Psoas muscle (tissue), 8 donors: ENCODE results near the gene STARD13. TPM values are rescaled to one million over a fixed set of nuclear protein-coding genes. Genes with fewer than 3 reads are reported as not detected.

Source experiments
- ATAC-seq, 4 donors: fragments of 200-7000 bp; cut with Tn5 transposase; one replicate each; pipeline ENCODE4 v1.9.1; 2020; ENCODE audit warnings: moderate library complexity in 3 of 4, mild to moderate bottlenecking in 2 of 4
- DNase-seq, 2 donors: peaks; one replicate each; pipeline ENCODE4 v3.0.0-alpha.2; 2020
- H3K27ac ChIP-seq: fragments of 200-600 bp; one replicate; pipeline ENCODE4 v1.8.0; 2022
- H3K27me3 ChIP-seq, 3 donors: fragments of 200-600 bp in 1 of 3; one replicate each; pipeline versions ENCODE4 v1.6.1 to v1.8.0; 2013 to 2022; ENCODE audit warnings: low read length in 2 of 3, mild to moderate bottlenecking in 2 of 3, moderate library complexity in 1 of 3; ENCODE audit not compliant: insufficient read depth in 3 of 3
- H3K36me3 ChIP-seq, 2 donors: fragments of 200-600 bp in 1 of 2; one replicate each; pipeline versions ENCODE4 v1.6.1 to v1.8.0; 2013 to 2022; ENCODE audit warnings: low read depth in 1 of 2, mild to moderate bottlenecking in 1 of 2, moderate library complexity in 1 of 2; ENCODE audit not compliant: insufficient read depth in 1 of 2
- H3K4me1 ChIP-seq: fragments of 200-600 bp; one replicate; pipeline ENCODE4 v1.8.0; 2022
- H3K4me3 ChIP-seq: fragments of 200-600 bp; one replicate; pipeline ENCODE4 v1.8.0; 2022; ENCODE audit warnings: mild to moderate bottlenecking
- H3K9me3 ChIP-seq: fragments of 200-600 bp; one replicate; pipeline ENCODE4 v1.8.0; 2022
- CTCF ChIP-seq: fragments of 200-600 bp; IDR thresholded peaks from one replicate; pipeline ENCODE4 v1.8.0; 2022; ENCODE audit warnings: antibody characterized with exemption
- WGBS, 3 donors: extraction: QIAGEN DNeasy Blood & Tissue Kit; methylation state at CpG; one replicate each; pipeline versions ENCODE4 v1.1.6 to v1.1.7; 2013; 5-methylcytosine and 5-hydroxymethylcytosine counted together
- intact Hi-C, 2 donors: fragments of 100-400 bp; cut with DNase I; formaldehyde crosslinking; loops; one replicate each; pipeline versions ENCODE4 v1.11.0 to v1.14.2; 2022
- polyA plus RNA-seq, 3 donors: library from polyadenylated mRNA; stranded (reverse); fragments of 200-250 nt; gene quantifications; one replicate each; pipeline ENCODE4 v1.2.3, GENCODE V29; 2013
- total RNA-seq, 4 donors: library from RNA; stranded (reverse); fragmentation: NEBNext Ultra II Directional in 2 of 4; extraction: Animal tissue kit (Norgen Biotek cat#: 25700) in 2 of 4; gene quantifications; one replicate each; pipeline versions ENCODE4 v1.2.1 to v1.2.4, GENCODE V29; 2021 to 2023
- donor health status: healthy with polysubstance abuse.
- donor health status: DM: no; HTN: no; CAD: no; lungs with moderate emphysema.
- donor health status: Bipolar disorder and iron deficiency.
- donor health status: healthy.
- donor health status: DM: yes; HTN: yes; CAD: no.
- donor health status: DM: no; HTN: no; CAD: no.
- donor health status: DM: no; HTN: no; CAD: no.
- donor health status: DM: yes; HTN: yes; CAD: no.

STARD13 gene
- total and polyA plus RNA-seq, 7 donors, result 2.3 to 9.2 (median 5.6) TPM

GRCh38 chr13:33115274-33115673 is 170.3 kb downstream of the STARD13 start:
- no peaks in the 10 kb centered on the region for H3K27me3 ChIP-seq
- no peak for TF ChIP-seq CTCF
- H3K27ac ChIP-seq, result no peak overlapping the region
- H3K9me3 ChIP-seq, result no peaks in the 10 kb centered on the region
- H3K4me1 ChIP-seq, result no peaks in the 10 kb centered on the region
- ATAC-seq (no peak), DNase-seq (no peak)
- no peak overlapping the region for H3K4me3 ChIP-seq
- peaks cover 0 to 87% of the 10 kb centered on the region in 2 donors for H3K36me3 ChIP-seq
- intact Hi-C loops, result no loop called here
- WGBS, 3 donors, result 84 to 94% (median 92%) methylated on average over 2 of the region's 2 CpGs

- intact Hi-C loops, result no loop called here
These were observed 171.4 kb downstream of the STARD13 start for GRCh38 chr13:33114146-33114545.

DNA sequence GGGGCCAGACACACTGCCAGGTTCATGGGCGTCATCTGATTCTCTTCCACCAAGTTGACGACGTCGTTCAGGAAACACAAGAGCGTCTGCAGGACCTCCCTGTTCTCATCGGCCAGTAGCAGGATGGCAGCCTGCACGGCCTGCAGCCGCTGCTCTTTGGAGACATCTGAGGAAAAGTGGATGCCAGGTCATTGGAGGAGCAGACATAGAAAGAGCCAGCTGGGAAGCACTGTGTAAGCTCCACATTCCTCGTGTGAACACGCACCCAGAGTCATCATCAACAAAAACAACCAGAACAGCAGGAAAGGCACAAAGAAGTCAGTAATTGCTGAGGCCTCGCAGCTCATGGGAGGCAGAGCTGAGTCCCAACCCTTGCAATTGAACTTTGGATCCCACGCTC is 172.8 kb downstream of the STARD13 start:
- H3K4me3 ChIP-seq, result no peak overlapping the region
- DNase-seq (no peak), ATAC-seq (no peak)
- no peak overlapping the region for H3K27ac ChIP-seq
- H3K9me3 ChIP-seq, result no peaks in the 10 kb centered on the region
- TF ChIP-seq CTCF, result no peak
- peaks cover 0 to 82% of the 10 kb centered on the region in 2 donors for H3K36me3 ChIP-seq
- 52 to 65% (median 57%) methylated on average over 12 of the region's 12 CpGs for WGBS, 3 donors
- intact Hi-C loops, result no loop called here
- H3K4me1 ChIP-seq, result no peaks in the 10 kb centered on the region
- H3K27me3 ChIP-seq, result no peaks in the 10 kb centered on the region

More at GRCh38 chr13:33114146-33114545, 171.4 kb downstream of the STARD13 start:
- Histone ChIP-seq H3K4me3 (no peak overlapping the region), H3K27ac (no peak overlapping the region), H3K9me3 (no peaks in the 10 kb centered on the region), H3K27me3 (no peaks in the 10 kb centered on the region), H3K36me3 (peaks cover 0 to 88% of the 10 kb centered on the region in 2 donors), H3K4me1 (no peaks in the 10 kb centered on the region)
- no peak for TF ChIP-seq CTCF
- ATAC-seq (no peak), DNase-seq (no peak)
- 93 to 95% (median 93%) methylated on average over 5 of the region's 5 CpGs for WGBS, 3 donors

- DNase-seq (no peak), ATAC-seq (no peak)
- no peaks in the 10 kb centered on the region for H3K27me3 ChIP-seq
- no peaks in the 10 kb centered on the region for H3K4me1 ChIP-seq
- 50 to 62% (median 56%) methylated on average over 9 of the region's 9 CpGs for WGBS, 3 donors
- peaks cover 0 to 83% of the 10 kb centered on the region in 2 donors for H3K36me3 ChIP-seq
- no peaks in the 10 kb centered on the region for H3K9me3 ChIP-seq
- no peak overlapping the region for H3K4me3 ChIP-seq
- no peak for TF ChIP-seq CTCF
- intact Hi-C loops, result no loop called here
- no peak overlapping the region for H3K27ac ChIP-seq
These were observed 174.0 kb downstream of the STARD13 start for GRCh38 chr13:33111414-33112110.
